GM13976 (cell line): Measurements from ENCODE around the gene TLE3.
A peak's percentile ranks its signal among the peaks of the same experiment; 100 is the strongest.

ENCODE experiments used
- DNase-seq: peaks from one replicate; pipeline ENCODE4 v3.0.0; 2012; ENCODE audit warnings: low spot score
- CTCF ChIP-seq: IDR thresholded peaks from 2 replicates; pipeline ENCODE4 v1.5.1; 2012; ENCODE audit warnings: borderline replicate concordance, mild to moderate bottlenecking; ENCODE audit not compliant: insufficient read depth; ENCODE audit errors: extremely low read depth, missing control alignments, control extremely low read depth
- in situ Hi-C: fragments of 300-500 bp; cut with MboI; formaldehyde crosslinking; loops from one replicate; pipeline ENCODE4 v1.12.0; 2022; ENCODE audit warnings: low sequenced_read_pairs, mixed read lengths, inconsistent platforms; ENCODE audit not compliant: unreplicated experiment

Gene TLE3

GRCh38 chr15:70035051-70035718, 62.5 kb downstream of the TLE3 start:
- in situ Hi-C loops, result no loop called here
- peak; percentile 49 for DNase-seq
- no peak for TF ChIP-seq CTCF

GRCh38 chr15:70034596-70034995, 63.1 kb downstream of the TLE3 start:
- DNase-seq, result no peak
- in situ Hi-C loops, result no loop called here
- TF ChIP-seq CTCF, result no peak

- in situ Hi-C loops, result no loop called here
- DNase-seq, result no peak
- no peak for TF ChIP-seq CTCF
Observed at GRCh38 chr15:70034141-70034540, 63.6 kb downstream of the TLE3 start.

- no peak for DNase-seq
- in situ Hi-C loops, result no loop called here
- no peak for TF ChIP-seq CTCF
Observed at GRCh38 chr15:70033529-70034140, 64.1 kb downstream of the TLE3 start.

- in situ Hi-C loops, result no loop called here
- TF ChIP-seq CTCF, result no peak
- no peak for DNase-seq
Observed at GRCh38 chr15:70033109-70033508, 64.6 kb downstream of the TLE3 start.

- DNase-seq, result no peak
- TF ChIP-seq CTCF, result no peak
- in situ Hi-C loops, result no loop called here
Observed at GRCh38 chr15:70032509-70032908, 65.2 kb downstream of the TLE3 start.
